Upper lobe of left lung (tissue), 6 donors: ENCODE data around the gene CD69. TPM values are rescaled to one million over a fixed set of nuclear protein-coding genes. Genes with fewer than 3 reads are reported as not detected.
A peak's percentile ranks its signal among the peaks of the same experiment; 100 is the strongest.

ENCODE experiments used
- ATAC-seq, 2 donors: fragments of 200-7000 bp; cut with Tn5 transposase; one replicate each; pipeline ENCODE4 v1.9.1; 2022; ENCODE audit warnings: mild to moderate bottlenecking in 2 of 2, moderate library complexity in 2 of 2; ENCODE audit not compliant: low FRiP score in 2 of 2
- DNase-seq, 2 donors: peaks; one replicate each; pipeline ENCODE4 v3.0.0-alpha.2; 2019 to 2020
- H3K27ac ChIP-seq, 4 donors: fragments of 200-600 bp; sonication (generic); one replicate each; pipeline ENCODE4 v1.5.1; 2016 to 2019
- H3K27me3 ChIP-seq, 4 donors: fragments of 200-600 bp; sonication (generic); one replicate each; pipeline ENCODE4 v1.5.1; 2017 to 2019
- H3K36me3 ChIP-seq, 4 donors: fragments of 200-600 bp; sonication (generic); one replicate each; pipeline ENCODE4 v1.5.1; 2016 to 2019
- H3K4me1 ChIP-seq, 4 donors: fragments of 200-600 bp; sonication (generic); one replicate each; pipeline ENCODE4 v1.5.1; 2018 to 2019
- H3K4me3 ChIP-seq, 4 donors: fragments of 200-600 bp; sonication (generic); one replicate each; pipeline ENCODE4 v1.5.1; 2017 to 2019; ENCODE audit warnings: mild to moderate bottlenecking in 2 of 4, moderate library complexity in 1 of 4
- H3K9me3 ChIP-seq, 4 donors: fragments of 200-600 bp; sonication (generic); one replicate each; pipeline ENCODE4 v1.5.1; 2018 to 2019
- EP300 ChIP-seq, 4 donors: sonication (generic); formaldehyde crosslinking; IDR thresholded peaks; one replicate each; pipeline ENCODE4 v1.5.1; 2017; ENCODE audit warnings: antibody characterized with exemption in 4 of 4, control low read depth in 2 of 4
- POLR2A ChIP-seq, 4 donors: fragments of 450-650 bp; IDR thresholded peaks; one replicate each; pipeline ENCODE4 v1.5.1; 2016 to 2017; ENCODE audit warnings: antibody characterized with exemption in 4 of 4, mild to moderate bottlenecking in 2 of 4
- POLR2AphosphoS5 ChIP-seq, 2 donors: sonication (generic); formaldehyde crosslinking; IDR thresholded peaks; one replicate each; pipeline ENCODE4 v1.5.1; 2017; ENCODE audit warnings: antibody characterized with exemption in 2 of 2
- WGBS, 2 donors: methylation state at CpG; one replicate each; pipeline ENCODE4 v1.1.5; 2017 to 2018; 5-methylcytosine and 5-hydroxymethylcytosine counted together
- total RNA-seq, 6 donors: library from RNA; depleted of rRNA in 4 of 6; stranded (reverse); fragments of >200 nt in 4 of 6; gene quantifications; one replicate each; pipeline versions ENCODE4 v1.1.0 to v1.2.1, GENCODE V29; 2016 to 2021
- TF ChIP-seq, protein P1 (sequence below), 6 experiments: fragments of 450-650 bp in 4 of 6; fragments of 200-600 bp in 2 of 6; sonication (generic) in 2 of 6; IDR thresholded peaks; one replicate each; pipeline ENCODE4 v1.5.1; 2016 to 2019; ENCODE audit warnings: antibody characterized with exemption in 6 of 6
- donor health status: DM: no; HTN: no; CAD: no; lungs with moderate emphysema.
- donor health status: DM: no; HTN: yes; CAD: no; lungs with severe emphysema.

CD69 gene
- total RNA-seq: 10 to 100 TPM in 3 of 6 donors, 1 to 10 TPM in 3; 2.8 to 25.2 (median 10.6) TPM

GRCh38 chr12:9760699-9761418 is at the start of gene CD69:
Gene CD69, minus strand, starts transcription at chr12:9760901. Its CDS starts 81 bp downstream, at chr12:9760820.
- TF ChIP-seq POLR2AphosphoS5 (IDR thresholded peaks at IDR 0.05) (peak; percentile 55 to 62), EP300 (IDR thresholded peaks at IDR 0.05) (no peak), POLR2A (IDR thresholded peaks at IDR 0.05) (peak in 3 of 4 donors; percentile 41 to 74 (median 47))
- no peaks in the 10 kb centered on the region for H3K27me3 ChIP-seq
- DNase-seq: peak in 1 of 2 donors; percentile 65
- H3K9me3 ChIP-seq: no peaks in the 10 kb centered on the region
- 35 to 48% methylated on average over 6 of the region's 6 CpGs for WGBS, 2 donors
- peak within 1 kb of the TSS; percentile 36 to 73 (median 63) for H3K27ac ChIP-seq
- peak in 1 of 2 donors; percentile 53 for ATAC-seq
- H3K36me3 ChIP-seq: no peaks in the 10 kb centered on the region
- H3K4me1 ChIP-seq: peaks cover 0 to 8% (median 0%) of the 10 kb centered on the region in 4 donors
- H3K4me3 ChIP-seq: peak within 1 kb of the TSS in 3 of 4 donors; percentile 28 to 36 (median 28)

GRCh38 chr12:9809866-9810265 is 49.2 kb upstream of the CD69 start:
- Histone ChIP-seq H3K27ac (no peak overlapping the region), H3K4me1 (peaks cover 0 to 5% (median 2%) of the 10 kb centered on the region in 4 donors), H3K9me3 (no peaks in the 10 kb centered on the region), H3K36me3 (no peaks in the 10 kb centered on the region), H3K4me3 (no peak overlapping the region), H3K27me3 (no peaks in the 10 kb centered on the region)
- DNase-seq (no peak), ATAC-seq (no peak)
- TF ChIP-seq POLR2AphosphoS5 (IDR thresholded peaks at IDR 0.05): no peak
- TF ChIP-seq, protein P1, sequence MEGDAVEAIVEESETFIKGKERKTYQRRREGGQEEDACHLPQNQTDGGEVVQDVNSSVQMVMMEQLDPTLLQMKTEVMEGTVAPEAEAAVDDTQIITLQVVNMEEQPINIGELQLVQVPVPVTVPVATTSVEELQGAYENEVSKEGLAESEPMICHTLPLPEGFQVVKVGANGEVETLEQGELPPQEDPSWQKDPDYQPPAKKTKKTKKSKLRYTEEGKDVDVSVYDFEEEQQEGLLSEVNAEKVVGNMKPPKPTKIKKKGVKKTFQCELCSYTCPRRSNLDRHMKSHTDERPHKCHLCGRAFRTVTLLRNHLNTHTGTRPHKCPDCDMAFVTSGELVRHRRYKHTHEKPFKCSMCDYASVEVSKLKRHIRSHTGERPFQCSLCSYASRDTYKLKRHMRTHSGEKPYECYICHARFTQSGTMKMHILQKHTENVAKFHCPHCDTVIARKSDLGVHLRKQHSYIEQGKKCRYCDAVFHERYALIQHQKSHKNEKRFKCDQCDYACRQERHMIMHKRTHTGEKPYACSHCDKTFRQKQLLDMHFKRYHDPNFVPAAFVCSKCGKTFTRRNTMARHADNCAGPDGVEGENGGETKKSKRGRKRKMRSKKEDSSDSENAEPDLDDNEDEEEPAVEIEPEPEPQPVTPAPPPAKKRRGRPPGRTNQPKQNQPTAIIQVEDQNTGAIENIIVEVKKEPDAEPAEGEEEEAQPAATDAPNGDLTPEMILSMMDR (IDR thresholded peaks at IDR 0.05): no peak
- TF ChIP-seq POLR2A (IDR thresholded peaks at IDR 0.05): no peak
- no peak for TF ChIP-seq EP300 (IDR thresholded peaks at IDR 0.05)

- Histone ChIP-seq H3K36me3 (no peaks in the 10 kb centered on the region), H3K9me3 (no peaks in the 10 kb centered on the region), H3K27ac (no peak overlapping the region), H3K4me3 (no peak overlapping the region), H3K4me1 (peaks cover 0 to 5% (median 2%) of the 10 kb centered on the region in 4 donors), H3K27me3 (no peaks in the 10 kb centered on the region)
- TF ChIP-seq, protein P1 (IDR thresholded peaks at IDR 0.05): no peak
- TF ChIP-seq POLR2AphosphoS5 (IDR thresholded peaks at IDR 0.05) (no peak), POLR2A (IDR thresholded peaks at IDR 0.05) (no peak), EP300 (IDR thresholded peaks at IDR 0.05) (no peak)
- 69 to 82% methylated on average over 4 of the region's 4 CpGs for WGBS, 2 donors
- DNase-seq (no peak), ATAC-seq (no peak)
Observed at GRCh38 chr12:9809338-9809737, 48.6 kb upstream of the CD69 start.

DNA sequence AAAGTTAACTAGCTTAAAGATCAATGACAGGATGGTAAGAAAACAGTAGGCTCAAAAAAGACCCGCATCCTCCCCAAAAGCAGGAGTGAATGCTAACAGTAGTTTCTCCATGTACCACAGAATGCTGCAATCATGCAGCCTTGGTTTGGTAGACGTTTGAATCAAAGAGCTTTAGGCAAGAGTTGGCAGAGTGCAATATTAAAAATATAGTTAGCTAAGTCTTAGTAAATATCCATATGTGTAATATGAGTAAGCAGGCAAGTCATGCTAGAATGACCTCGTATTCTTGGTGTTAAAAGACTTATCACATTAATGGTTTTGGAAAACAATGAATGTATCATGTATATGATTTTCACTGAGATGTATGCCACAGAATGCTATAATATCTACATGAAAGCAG is 47.8 kb upstream of the CD69 start:
- no peak for TF ChIP-seq POLR2A (IDR thresholded peaks at IDR 0.05)
- no peak for TF ChIP-seq EP300 (IDR thresholded peaks at IDR 0.05)
- TF ChIP-seq, protein P1 (IDR thresholded peaks at IDR 0.05): no peak
- no peak for TF ChIP-seq POLR2AphosphoS5 (IDR thresholded peaks at IDR 0.05)
- H3K9me3 ChIP-seq: no peaks in the 10 kb centered on the region
- no peak for DNase-seq
- H3K4me1 ChIP-seq: peaks cover 0 to under 1% (median 0%) of the 10 kb centered on the region in 4 donors
- no peaks in the 10 kb centered on the region for H3K27me3 ChIP-seq
- no peak for ATAC-seq
- WGBS, 2 donors: 64 to 73% methylated on average over 3 of the region's 3 CpGs
- no peak overlapping the region for H3K27ac ChIP-seq
- no peaks in the 10 kb centered on the region for H3K36me3 ChIP-seq
- no peak overlapping the region for H3K4me3 ChIP-seq

GRCh38 chr12:9806714-9807113 is 46.0 kb upstream of the CD69 start:
- Histone ChIP-seq H3K36me3 (no peaks in the 10 kb centered on the region), H3K27ac (no peak overlapping the region), H3K4me1 (no peaks in the 10 kb centered on the region), H3K4me3 (no peak overlapping the region), H3K27me3 (no peaks in the 10 kb centered on the region), H3K9me3 (no peaks in the 10 kb centered on the region)
- TF ChIP-seq POLR2AphosphoS5 (IDR thresholded peaks at IDR 0.05) (no peak), POLR2A (IDR thresholded peaks at IDR 0.05) (no peak), EP300 (IDR thresholded peaks at IDR 0.05) (no peak)
- TF ChIP-seq, protein P1 (IDR thresholded peaks at IDR 0.05): no peak
- DNase-seq: no peak
- 76 to 80% methylated on average over 4 of the region's 4 CpGs for WGBS, 2 donors
- no peak for ATAC-seq
